ENCODE data around the gene FAAP100. TPM values are rescaled to one million over a fixed set of nuclear protein-coding genes. Genes with fewer than 3 reads are reported as not detected.

FAAP100 gene
- polyA plus RNA-seq, 1 donor (not counting 4 experiments of a cell fraction or from before 2014, with no cell fraction given), result 3.8 TPM

DNA sequence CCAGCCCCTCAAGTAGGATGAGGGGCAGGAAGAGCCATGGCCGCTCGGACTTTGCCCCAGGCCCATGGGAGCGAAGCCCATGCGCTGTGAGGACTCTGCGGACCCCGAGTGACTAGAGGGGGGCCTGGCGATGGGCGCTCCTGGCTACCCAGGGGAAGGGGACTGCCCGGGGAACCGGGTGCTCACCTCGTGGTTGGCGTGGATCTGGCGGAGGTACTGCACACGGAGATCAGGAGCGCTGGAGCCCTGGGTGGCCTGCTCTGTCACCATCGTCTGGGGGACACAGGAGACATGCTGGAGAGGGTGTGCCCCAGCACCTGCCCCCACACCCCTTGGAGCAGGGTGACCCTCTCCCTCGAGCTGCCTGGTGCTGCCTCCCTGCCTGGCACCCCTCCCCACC lies 11.0 kb downstream of the FAAP100 start:
- Histone ChIP-seq H3K4me1 (ENCODE audit: control insufficient read depth, extremely low read depth, insufficient read depth, low read length) (peaks cover under 1% of the 10 kb centered on the region), H3K36me3 (ENCODE audit: control insufficient read depth in 2 of 2, extremely low read depth in 1 of 2, insufficient read depth in 2 of 2, low read length in 2 of 2) (peaks cover 25% of the 10 kb centered on the region in 2 experiments), H3K79me2 (ENCODE audit: control insufficient read depth, insufficient read depth, low read length) (no peaks in the 10 kb centered on the region), H3K27me3 (ENCODE audit: control insufficient read depth, extremely low read depth, insufficient read depth, low read length) (peaks cover 17% of the 10 kb centered on the region), H2AFZ (ENCODE audit: control insufficient read depth, low read length) (no peak overlapping the region), H3K27ac (ENCODE audit: control insufficient read depth, insufficient read depth, low read length) (no peak overlapping the region), H3K4me2 (ENCODE audit: control insufficient read depth, extremely low read depth, insufficient read depth, low read depth, low read length) (no peak overlapping the region), H3K9me3 (ENCODE audit: control insufficient read depth, low read depth, low read length) (no peaks in the 10 kb centered on the region), H3K9me1 (ENCODE audit: control insufficient read depth, extremely low read depth, insufficient read depth, low read length) (no peaks in the 10 kb centered on the region), H3K4me3 (ENCODE audit: control insufficient read depth in 2 of 3, extremely low read depth in 1 of 3, insufficient read depth in 2 of 3, low read depth in 1 of 3, low read length in 3 of 3) (no peak overlapping the region), H3K9ac (ENCODE audit: control insufficient read depth, extremely low read depth, insufficient read depth, low read length) (no peak overlapping the region), H4K20me1 (ENCODE audit: control insufficient read depth, extremely low read depth, insufficient read depth, low read length) (peaks cover 7% of the 10 kb centered on the region)
- dilution Hi-C loops (cut with MboI; ENCODE audit: extremely low pct_ligation_motif_present, low sequenced_read_pairs), result no loop called here
- FAIRE-seq (no peak), DNase-seq (ENCODE audit: low read depth, low spot score) (no peak)
- TF ChIP-seq EZH2 (IDR thresholded peaks at IDR 0.05; ENCODE audit: low read length), result no peak
- TF ChIP-seq, protein P1, sequence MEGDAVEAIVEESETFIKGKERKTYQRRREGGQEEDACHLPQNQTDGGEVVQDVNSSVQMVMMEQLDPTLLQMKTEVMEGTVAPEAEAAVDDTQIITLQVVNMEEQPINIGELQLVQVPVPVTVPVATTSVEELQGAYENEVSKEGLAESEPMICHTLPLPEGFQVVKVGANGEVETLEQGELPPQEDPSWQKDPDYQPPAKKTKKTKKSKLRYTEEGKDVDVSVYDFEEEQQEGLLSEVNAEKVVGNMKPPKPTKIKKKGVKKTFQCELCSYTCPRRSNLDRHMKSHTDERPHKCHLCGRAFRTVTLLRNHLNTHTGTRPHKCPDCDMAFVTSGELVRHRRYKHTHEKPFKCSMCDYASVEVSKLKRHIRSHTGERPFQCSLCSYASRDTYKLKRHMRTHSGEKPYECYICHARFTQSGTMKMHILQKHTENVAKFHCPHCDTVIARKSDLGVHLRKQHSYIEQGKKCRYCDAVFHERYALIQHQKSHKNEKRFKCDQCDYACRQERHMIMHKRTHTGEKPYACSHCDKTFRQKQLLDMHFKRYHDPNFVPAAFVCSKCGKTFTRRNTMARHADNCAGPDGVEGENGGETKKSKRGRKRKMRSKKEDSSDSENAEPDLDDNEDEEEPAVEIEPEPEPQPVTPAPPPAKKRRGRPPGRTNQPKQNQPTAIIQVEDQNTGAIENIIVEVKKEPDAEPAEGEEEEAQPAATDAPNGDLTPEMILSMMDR (optimal IDR thresholded peaks at IDR 0.05 in 1 of 3, IDR thresholded peaks at IDR 0.05 in 1 of 3, conservative IDR thresholded peaks at IDR 0.05 in 1 of 3; ENCODE audit: extremely low read depth in 1 of 3, insufficient read depth in 2 of 3, low read length in 3 of 3), result no peak

DNA sequence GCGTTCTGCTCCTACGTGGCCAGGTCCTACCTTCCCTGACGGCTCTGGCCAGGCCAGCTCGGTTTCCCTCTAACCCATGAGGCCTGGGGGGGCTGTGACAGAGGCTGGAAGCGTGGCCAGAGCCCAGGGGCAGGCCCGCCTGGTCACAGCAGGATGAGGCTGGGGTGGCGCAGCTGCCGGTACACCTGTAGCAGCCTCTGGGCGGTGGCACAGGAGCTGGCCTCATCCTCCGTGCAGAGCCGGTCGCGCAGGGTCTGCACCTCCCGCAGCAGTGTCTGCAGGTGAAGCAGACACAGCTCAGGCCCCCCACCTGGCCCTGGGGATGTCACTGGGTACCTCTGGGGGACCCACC lies 11.5 kb downstream of the FAAP100 start:
- Histone ChIP-seq H3K9ac (ENCODE audit: control insufficient read depth, extremely low read depth, insufficient read depth, low read length) (no peak overlapping the region), H3K27me3 (ENCODE audit: control insufficient read depth, extremely low read depth, insufficient read depth, low read length) (peaks cover 22% of the 10 kb centered on the region), H3K9me1 (ENCODE audit: control insufficient read depth, extremely low read depth, insufficient read depth, low read length) (no peaks in the 10 kb centered on the region), H3K9me3 (ENCODE audit: control insufficient read depth, low read depth, low read length) (no peaks in the 10 kb centered on the region), H3K4me1 (ENCODE audit: control insufficient read depth, extremely low read depth, insufficient read depth, low read length) (peaks cover 3% of the 10 kb centered on the region), H3K79me2 (ENCODE audit: control insufficient read depth, insufficient read depth, low read length) (no peaks in the 10 kb centered on the region), H3K4me2 (ENCODE audit: control insufficient read depth, extremely low read depth, insufficient read depth, low read depth, low read length) (no peak overlapping the region), H3K4me3 (ENCODE audit: control insufficient read depth in 2 of 3, extremely low read depth in 1 of 3, insufficient read depth in 2 of 3, low read depth in 1 of 3, low read length in 3 of 3) (no peak overlapping the region), H3K36me3 (ENCODE audit: control insufficient read depth in 2 of 2, extremely low read depth in 1 of 2, insufficient read depth in 2 of 2, low read length in 2 of 2) (peaks cover 21 to 22% of the 10 kb centered on the region in 2 experiments), H4K20me1 (ENCODE audit: control insufficient read depth, extremely low read depth, insufficient read depth, low read length) (peaks cover 7% of the 10 kb centered on the region), H2AFZ (ENCODE audit: control insufficient read depth, low read length) (no peak overlapping the region), H3K27ac (ENCODE audit: control insufficient read depth, insufficient read depth, low read length) (no peak overlapping the region)
- TF ChIP-seq, protein P1 (optimal IDR thresholded peaks at IDR 0.05 in 1 of 3, IDR thresholded peaks at IDR 0.05 in 1 of 3, conservative IDR thresholded peaks at IDR 0.05 in 1 of 3; ENCODE audit: extremely low read depth in 1 of 3, insufficient read depth in 2 of 3, low read length in 3 of 3), result no peak
- no peak for TF ChIP-seq EZH2 (IDR thresholded peaks at IDR 0.05; ENCODE audit: low read length)
- DNase-seq (ENCODE audit: low read depth, low spot score) (no peak), FAIRE-seq (no peak)
- dilution Hi-C loops (cut with MboI; ENCODE audit: extremely low pct_ligation_motif_present, low sequenced_read_pairs), result no loop called here
